K562 (cell line): ENCODE results near the gene UCHL1. TPM values are rescaled to one million over a fixed set of nuclear protein-coding genes. Genes with fewer than 3 reads are reported as not detected.

ENCODE experiments used
- ATAC-seq: fragments of 200-7000 bp; cut with Tn5 transposase; 3 replicates; pipeline ENCODE4 v1.9.1; 2020; ENCODE audit warnings: moderate library complexity
- BruUV-seq: library from RNA; stranded (reverse); fragments of 400-500 nt; replicated peaks from 2 replicates; lab custom pipeline; 2021; lab: Mats Ljungman, UMichigan
- CTCF ChIA-PET: fragments of 300-600 bp; formaldehyde crosslinking; extraction: SDS; loops from one replicate; lab custom pipeline; 2021; ENCODE audit warnings: low intra/inter-chr PET ratio; lab: Yijun Ruan, JAX
- POLR2A ChIA-PET: fragments of 300-600, 350-650 bp; sonication (Branson Sonifier 250); formaldehyde crosslinking; extraction: SDS; loops from one replicate; lab custom pipeline; 2021; ENCODE audit warnings: antibody characterized with exemption, inconsistent platforms; lab: Yijun Ruan, JAX
- DNase-seq, 4 experiments: peaks; one replicate each; pipeline versions ENCODE4 v3.0.0 to v3.0.0-alpha.2; 2011 to 2018; ENCODE audit warnings: low spot score in 3 of 4, mixed read lengths in 3 of 4; ENCODE audit errors: extremely low read depth in 1 of 4
- FAIRE-seq: peaks from 2 replicates; lab custom pipeline; 2011; peaks lifted over from hg19 to GRCh38; lab: Jason Lieb, UNC
- H2AFZ ChIP-seq: 2 replicates; pipeline ENCODE4 v1.6.0; 2011; ENCODE audit warnings: low read depth, low read length, control low read depth, inconsistent platforms
- H3K27ac ChIP-seq: fragments of 200-600 bp; 3 replicates; pipeline ENCODE4 v1.8.0; 2011; ENCODE audit warnings: low read depth, mild to moderate bottlenecking, control low read depth, inconsistent platforms, low read length, moderate library complexity, mixed read lengths; ENCODE audit errors: extremely low read depth
- H3K27me3 ChIP-seq, 2 experiments: fragments of 300-600 bp in 1 of 2; 2 replicates in 1 of 2; 3 replicates in 1 of 2; pipeline versions ENCODE4 v1.6.0 to v1.8.0; 2011; ENCODE audit warnings: inconsistent platforms in 2 of 2, low read length in 2 of 2, mild to moderate bottlenecking in 1 of 2, mixed read lengths in 1 of 2, moderate library complexity in 1 of 2; ENCODE audit not compliant: control insufficient read depth in 2 of 2, insufficient read depth in 2 of 2
- H3K36me3 ChIP-seq: fragments of 300-600 bp; 3 replicates; pipeline ENCODE4 v1.8.0; 2011; ENCODE audit warnings: mild to moderate bottlenecking, low read length, inconsistent platforms; ENCODE audit not compliant: control insufficient read depth, insufficient read depth
- H3K4me1 ChIP-seq, 2 experiments: fragments of 200-600 bp in 1 of 2; replicated peaks in 1 of 2; 2 replicates in 1 of 2; 3 replicates in 1 of 2; pipeline versions ENCODE4 v1.5.1 to v1.8.0; 2011; ENCODE audit warnings: inconsistent platforms in 2 of 2, low read length in 2 of 2, mild to moderate bottlenecking in 1 of 2, mixed read lengths in 1 of 2, moderate library complexity in 1 of 2; ENCODE audit not compliant: control insufficient read depth in 2 of 2, insufficient read depth in 2 of 2
- H3K4me2 ChIP-seq: 2 replicates; pipeline ENCODE4 v1.6.1; 2011; ENCODE audit warnings: low read length, control low read depth, inconsistent platforms, mixed read lengths; ENCODE audit not compliant: insufficient read depth
- H3K4me3 ChIP-seq: fragments of 200-600 bp; sonication (generic), shearing (Covaris generic); 2 replicates; pipeline ENCODE4 v1.5.1; 2016; ENCODE audit warnings: control low read depth, inconsistent platforms
- H3K79me2 ChIP-seq: fragments of 200-600 bp; 3 replicates; pipeline ENCODE4 v1.8.0; 2011; ENCODE audit warnings: low read length, inconsistent platforms; ENCODE audit not compliant: control insufficient read depth, insufficient read depth
- H3K9ac ChIP-seq, 2 experiments: 2 replicates each; pipeline versions ENCODE4 v1.6.0 to v1.6.1; 2011; ENCODE audit warnings: low read depth in 2 of 2, low read length in 2 of 2, control low read depth in 1 of 2, inconsistent platforms in 1 of 2, mild to moderate bottlenecking in 1 of 2, mixed read lengths in 1 of 2; ENCODE audit not compliant: insufficient read depth in 1 of 2
- H3K9me1 ChIP-seq: one replicate; pipeline ENCODE4 v1.6.0; 2011; ENCODE audit warnings: inconsistent platforms, mild to moderate bottlenecking, low read length, moderate library complexity; ENCODE audit not compliant: control insufficient read depth, insufficient read depth
- H3K9me3 ChIP-seq: replicated peaks from 2 replicates; pipeline ENCODE4 v1.5.1; 2011; ENCODE audit warnings: low read depth, low read length, inconsistent platforms; ENCODE audit not compliant: control insufficient read depth, insufficient read depth
- H4K20me1 ChIP-seq: replicated peaks from 2 replicates; pipeline ENCODE4 v1.6.1; 2011; ENCODE audit warnings: low read length, inconsistent platforms, mixed read lengths; ENCODE audit not compliant: control insufficient read depth, insufficient read depth
- CREB1 ChIP-seq, 2 experiments: sonication (generic) in 1 of 2; formaldehyde crosslinking in 1 of 2; IDR thresholded peaks; 2 replicates each; pipeline versions ENCODE4 v1.6.1 to v1.8.0; 2012 to 2022; ENCODE audit warnings: inconsistent platforms in 1 of 2, mild to moderate bottlenecking in 1 of 2, missing genetic modification reagents in 1 of 2, moderate library complexity in 1 of 2
- ELK3 ChIP-seq: fragments of 450-650 bp; formaldehyde crosslinking; IDR thresholded peaks from 2 replicates; pipeline ENCODE4 v1.4.0; 2020; ENCODE audit warnings: mild to moderate bottlenecking
- HOMEZ ChIP-seq: fragments of 250-450 bp; sonication (Bioruptor Pico); IDR thresholded peaks from 2 replicates; pipeline ENCODE4 v1.4.0; 2020; ENCODE audit warnings: mild to moderate bottlenecking, moderate library complexity
- ZNF239 ChIP-seq: fragments of 250-450 bp; sonication (Bioruptor Pico); IDR thresholded peaks from 2 replicates; pipeline ENCODE4 v1.4.0; 2020; ENCODE audit warnings: mild to moderate bottlenecking
- WGBS: fragments of 100-300 bp; shearing (Covaris generic); methylation state at CpG from one replicate; pipeline ENCODE4 v1.1.6; 2016; ENCODE audit warnings: low coverage, mixed read lengths; ENCODE audit not compliant: insufficient coverage; ENCODE audit errors: missing lambda C conversion rate; 5-methylcytosine and 5-hydroxymethylcytosine counted together
- in situ Hi-C: fragments of 300-500 bp; cut with MboI; formaldehyde crosslinking; loops from 4 replicates; pipeline ENCODE4 v1.15.0; 2018; ENCODE audit warnings: inconsistent platforms, mixed read lengths
- intact Hi-C: fragments of 100-400 bp; cut with micrococcal nuclease; formaldehyde crosslinking; loops from 2 replicates; pipeline ENCODE4 v1.14.2; 2022
- polyA plus RNA-seq, 8 experiments: library from polyadenylated mRNA; depleted of rRNA in 4 of 8; stranded (reverse) in 5 of 8; unstranded in 3 of 8; fragments of >200 nt; fragmentation: Nextera tagmentation in 2 of 8; fragmentation: Illumina TruSeq in 1 of 8; extraction: Ambion mirVana in 2 of 8; extraction: Trizol in 1 of 8; gene quantifications; 2 replicates each; pipeline versions ENCODE4 v1.2.1 to v1.2.3, GENCODE V29; 2011 to 2014; ENCODE audit warnings: inconsistent platforms in 1 of 8, missing spikeins in 1 of 8
- total RNA-seq, 7 experiments: library from RNA; depleted of rRNA in 6 of 7; stranded (reverse); fragments of >200 nt in 6 of 7; fragmentation: Illumina TruSeq in 2 of 7; extraction: Trizol in 2 of 7; gene quantifications; 2 replicates each; pipeline versions ENCODE4 v1.2.1 to v1.2.3, GENCODE V29; 2011 to 2021; ENCODE audit warnings: low replicate concordance in 1 of 7

UCHL1 gene
- total and polyA plus RNA-seq, 9 of the 15 experiments (the other 6 are each of a cell fraction or from before 2014, with no cell fraction given) = 0.42 TPM; not detected in 8

DNA sequence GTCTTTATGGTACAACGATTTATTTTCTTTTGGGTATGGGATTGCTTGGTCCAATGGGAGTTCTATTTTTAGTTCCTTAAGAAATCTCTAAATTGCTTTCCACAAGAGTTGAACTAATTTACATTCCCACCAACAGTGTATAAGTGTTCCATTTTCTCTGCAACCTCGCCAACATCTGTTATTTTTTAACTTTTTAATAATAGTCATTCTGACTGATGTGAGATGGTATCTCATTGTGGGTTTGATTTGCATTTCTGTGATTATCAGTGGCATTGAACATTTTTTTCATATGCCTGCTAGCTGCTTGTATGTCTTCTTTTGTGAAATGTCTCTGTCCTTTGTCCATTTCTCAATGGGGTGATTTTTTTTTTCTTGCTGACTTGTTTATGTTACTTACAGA, 42.8 kb downstream of the UCHL1 start:
- Histone ChIP-seq H4K20me1 (no peaks in the 10 kb centered on the region), H3K79me2 (no peaks in the 10 kb centered on the region), H3K4me3 (no peak overlapping the region), H3K9me1 (no peaks in the 10 kb centered on the region), H3K4me1 (no peaks in the 10 kb centered on the region)
- intact Hi-C loops = no loop called here
- BruUV-seq = no TSS peak
- POLR2A ChIA-PET = no interaction called here
- in situ Hi-C loops = no loop called here
- TF ChIP-seq ELK3 (no peak), CREB1 (IDR thresholded peaks at IDR 0.05) (no peak), CREB1 (CRISPR knock-in tag; IDR thresholded peaks at IDR 0.05) (no peak), ZNF239 (no peak), HOMEZ (CRISPR knock-in tag) (no peak)
- TF ChIP-seq, all 486 proteins: peak for 0
- WGBS = 0% methylated on average over 2 of the region's 2 CpGs
- Histone ChIP-seq H3K27ac (no peak overlapping the region), H3K9ac (no peak overlapping the region), H2AFZ (no peak overlapping the region), H3K9me3 (no peaks in the 10 kb centered on the region), H3K4me2 (no peak overlapping the region), H3K27me3 (no peaks in the 10 kb centered on the region), H3K36me3 (no peaks in the 10 kb centered on the region)
- FAIRE-seq (no peak), ATAC-seq (no peak), DNase-seq (no peak)
- CTCF ChIA-PET = no interaction called here
